Esophagus muscularis mucosa (tissue), 4 donors: ENCODE measurements around the gene HSPB6.

Experiments
- EP300 ChIP-seq: sonication (generic); formaldehyde crosslinking; IDR thresholded peaks from one replicate; pipeline ENCODE4 v1.6.1; 2017; ENCODE audit warnings: antibody characterized with exemption
- POLR2A ChIP-seq: fragments of 450-650 bp; IDR thresholded peaks from one replicate; pipeline ENCODE4 v1.6.1; 2017; ENCODE audit warnings: antibody characterized with exemption, moderate library complexity, mild to moderate bottlenecking, low read depth
- POLR2AphosphoS5 ChIP-seq, 2 donors: sonication (generic); formaldehyde crosslinking; IDR thresholded peaks; one replicate each; pipeline ENCODE4 v1.6.1; 2017; ENCODE audit warnings: antibody characterized with exemption in 2 of 2
- TF ChIP-seq, protein P1 (sequence below), 3 experiments: fragments of 200-600 bp in 2 of 3; fragments of 450-650 bp in 1 of 3; sonication (generic) in 2 of 3; IDR thresholded peaks; one replicate each; pipeline ENCODE4 v1.5.1; 2017 to 2019; ENCODE audit warnings: antibody characterized with exemption in 3 of 3, mild to moderate bottlenecking in 2 of 3, moderate library complexity in 1 of 3

DNA sequence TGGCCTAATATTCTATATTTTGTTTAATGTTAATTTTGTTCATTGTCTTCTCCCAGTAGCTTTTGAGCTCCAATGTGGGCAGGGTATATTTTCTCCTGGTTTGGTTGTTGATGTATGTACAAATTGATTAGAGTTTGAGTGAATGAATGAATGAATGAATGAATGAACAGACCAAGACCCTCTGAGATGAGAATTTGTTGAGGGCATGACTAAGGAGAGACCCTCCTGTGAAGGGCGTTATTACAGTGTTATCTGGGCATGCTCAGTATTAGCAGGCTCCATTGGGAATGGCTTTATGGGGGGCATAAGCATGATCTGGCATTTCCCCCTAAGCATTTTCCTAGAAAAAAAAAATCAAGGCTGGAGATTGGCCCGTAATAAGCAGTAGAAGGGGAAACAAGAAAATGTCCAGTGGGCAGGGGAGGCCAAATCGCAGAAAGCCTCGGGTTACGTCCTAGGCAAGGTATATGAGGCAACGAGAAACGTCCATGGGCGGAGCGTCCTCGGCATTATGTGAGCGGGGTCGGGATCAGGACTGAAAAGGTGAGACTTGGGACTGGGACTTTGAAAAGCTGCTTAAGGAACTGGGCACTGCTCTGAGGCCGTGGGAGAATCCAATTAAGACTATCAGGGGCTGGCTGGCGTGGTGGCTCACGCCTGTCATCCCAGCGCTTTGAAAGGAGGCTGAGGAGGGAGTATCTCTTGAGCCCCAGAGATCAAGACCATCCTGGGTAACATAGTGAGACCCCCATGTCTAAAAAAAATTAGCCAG, 17.6 kb upstream of the HSPB6 start:
- TF ChIP-seq POLR2A (no peak), POLR2AphosphoS5 (IDR thresholded peaks at IDR 0.05) (no peak), EP300 (no peak)
- TF ChIP-seq, protein P1, sequence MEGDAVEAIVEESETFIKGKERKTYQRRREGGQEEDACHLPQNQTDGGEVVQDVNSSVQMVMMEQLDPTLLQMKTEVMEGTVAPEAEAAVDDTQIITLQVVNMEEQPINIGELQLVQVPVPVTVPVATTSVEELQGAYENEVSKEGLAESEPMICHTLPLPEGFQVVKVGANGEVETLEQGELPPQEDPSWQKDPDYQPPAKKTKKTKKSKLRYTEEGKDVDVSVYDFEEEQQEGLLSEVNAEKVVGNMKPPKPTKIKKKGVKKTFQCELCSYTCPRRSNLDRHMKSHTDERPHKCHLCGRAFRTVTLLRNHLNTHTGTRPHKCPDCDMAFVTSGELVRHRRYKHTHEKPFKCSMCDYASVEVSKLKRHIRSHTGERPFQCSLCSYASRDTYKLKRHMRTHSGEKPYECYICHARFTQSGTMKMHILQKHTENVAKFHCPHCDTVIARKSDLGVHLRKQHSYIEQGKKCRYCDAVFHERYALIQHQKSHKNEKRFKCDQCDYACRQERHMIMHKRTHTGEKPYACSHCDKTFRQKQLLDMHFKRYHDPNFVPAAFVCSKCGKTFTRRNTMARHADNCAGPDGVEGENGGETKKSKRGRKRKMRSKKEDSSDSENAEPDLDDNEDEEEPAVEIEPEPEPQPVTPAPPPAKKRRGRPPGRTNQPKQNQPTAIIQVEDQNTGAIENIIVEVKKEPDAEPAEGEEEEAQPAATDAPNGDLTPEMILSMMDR (IDR thresholded peaks at IDR 0.05) = no peak
